ENCODE measurements around the gene DDR2. TPM values are rescaled to one million over a fixed set of nuclear protein-coding genes. Genes with fewer than 3 reads are reported as not detected.
A peak's percentile ranks its signal among the peaks of the same experiment; 100 is the strongest.

Gene DDR2
- total and polyA plus RNA-seq, 4 donors, result 2.3 to 55.7 (median 17.6) TPM

DNA sequence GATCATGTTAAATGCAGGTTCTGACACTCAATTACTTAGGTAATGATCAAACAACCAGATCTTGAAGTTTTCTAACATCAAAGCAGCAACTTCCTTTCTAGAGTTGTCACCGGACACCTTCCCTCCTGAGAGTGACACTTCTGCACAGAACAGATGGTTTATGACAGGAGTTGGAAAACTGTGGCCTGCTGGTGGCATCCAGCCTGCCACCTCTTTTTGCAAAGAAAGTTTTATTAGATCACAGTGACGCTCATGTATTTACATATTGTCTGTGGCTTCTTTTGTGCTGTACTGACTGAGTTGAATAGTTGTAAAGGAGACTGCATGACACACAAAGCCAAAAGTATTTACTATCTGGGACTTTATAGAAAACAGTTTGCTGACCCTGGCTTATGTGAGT is 28.3 kb downstream of the DDR2 start:
- H3K9me3 ChIP-seq (ENCODE audit: control insufficient read depth in 4 of 4, insufficient read depth in 3 of 4, low read length in 3 of 4), result no peaks in the 10 kb centered on the region
- peak; percentile 35 to 61 (median 58) for DNase-seq
- no peak overlapping the region for H3K27ac ChIP-seq (ENCODE audit: low read depth in 1 of 2, low read length in 1 of 2)
- TF ChIP-seq, protein P1, sequence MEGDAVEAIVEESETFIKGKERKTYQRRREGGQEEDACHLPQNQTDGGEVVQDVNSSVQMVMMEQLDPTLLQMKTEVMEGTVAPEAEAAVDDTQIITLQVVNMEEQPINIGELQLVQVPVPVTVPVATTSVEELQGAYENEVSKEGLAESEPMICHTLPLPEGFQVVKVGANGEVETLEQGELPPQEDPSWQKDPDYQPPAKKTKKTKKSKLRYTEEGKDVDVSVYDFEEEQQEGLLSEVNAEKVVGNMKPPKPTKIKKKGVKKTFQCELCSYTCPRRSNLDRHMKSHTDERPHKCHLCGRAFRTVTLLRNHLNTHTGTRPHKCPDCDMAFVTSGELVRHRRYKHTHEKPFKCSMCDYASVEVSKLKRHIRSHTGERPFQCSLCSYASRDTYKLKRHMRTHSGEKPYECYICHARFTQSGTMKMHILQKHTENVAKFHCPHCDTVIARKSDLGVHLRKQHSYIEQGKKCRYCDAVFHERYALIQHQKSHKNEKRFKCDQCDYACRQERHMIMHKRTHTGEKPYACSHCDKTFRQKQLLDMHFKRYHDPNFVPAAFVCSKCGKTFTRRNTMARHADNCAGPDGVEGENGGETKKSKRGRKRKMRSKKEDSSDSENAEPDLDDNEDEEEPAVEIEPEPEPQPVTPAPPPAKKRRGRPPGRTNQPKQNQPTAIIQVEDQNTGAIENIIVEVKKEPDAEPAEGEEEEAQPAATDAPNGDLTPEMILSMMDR (IDR thresholded peaks at IDR 0.05; ENCODE audit: control extremely low read depth, extremely low read depth), result no peak
- no peak overlapping the region for H3K4me3 ChIP-seq
- 56 to 82% methylated on average over 2 of the region's 2 CpGs for WGBS, 2 donors
- ATAC-seq (ENCODE audit: insufficient read depth, low FRiP score), result no peak
- no peak overlapping the region for H3K9ac ChIP-seq (ENCODE audit: insufficient read depth in 1 of 2, low read length in 2 of 2)
- no peaks in the 10 kb centered on the region for H3K36me3 ChIP-seq (ENCODE audit: control insufficient read depth in 4 of 4, insufficient read depth in 4 of 4, low read length in 4 of 4)
- no peaks in the 10 kb centered on the region for H3K27me3 ChIP-seq (ENCODE audit: control insufficient read depth in 3 of 3, insufficient read depth in 3 of 3, low read length in 2 of 3)
- H3K4me1 ChIP-seq (ENCODE audit: control insufficient read depth in 5 of 5, insufficient read depth in 5 of 5, low read length in 5 of 5), result peaks cover 0 to 4% (median 0%) of the 10 kb centered on the region in 5 donors

DNA sequence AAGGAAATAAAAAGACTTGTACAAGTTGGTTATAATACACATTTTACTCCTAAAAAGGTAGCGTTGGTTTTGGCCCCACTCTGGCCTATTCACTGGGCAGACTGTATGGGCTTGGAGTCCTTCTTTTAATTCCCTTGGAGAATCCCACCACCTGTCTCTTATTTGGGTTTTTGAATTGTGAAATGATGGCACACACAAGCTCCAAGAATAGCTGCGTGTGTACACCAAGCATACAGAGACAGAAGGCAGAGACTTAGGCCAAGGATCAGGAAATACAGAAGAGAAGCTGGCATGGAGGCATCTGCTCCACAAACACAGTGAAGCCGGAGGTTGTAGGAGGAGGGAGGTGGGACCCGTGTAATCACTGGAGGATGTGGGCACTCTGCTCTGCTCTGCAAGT is 29.1 kb downstream of the DDR2 start:
- 90 to 93% methylated on average over 4 of the region's 4 CpGs for WGBS, 2 donors
- DNase-seq (no peak), ATAC-seq (ENCODE audit: insufficient read depth, low FRiP score) (no peak)
- peaks cover 0 to 8% (median 6%) of the 10 kb centered on the region in 5 donors for H3K4me1 ChIP-seq (ENCODE audit: control insufficient read depth in 5 of 5, insufficient read depth in 5 of 5, low read length in 5 of 5)
- no peak overlapping the region for H3K4me3 ChIP-seq
- H3K9me3 ChIP-seq (ENCODE audit: control insufficient read depth in 4 of 4, insufficient read depth in 3 of 4, low read length in 3 of 4), result no peaks in the 10 kb centered on the region
- no peak overlapping the region for H3K9ac ChIP-seq (ENCODE audit: insufficient read depth in 1 of 2, low read length in 2 of 2)
- TF ChIP-seq, protein P1 (IDR thresholded peaks at IDR 0.05; ENCODE audit: control extremely low read depth, extremely low read depth), result no peak
- H3K27ac ChIP-seq (ENCODE audit: low read depth in 1 of 2, low read length in 1 of 2), result no peak overlapping the region
- no peaks in the 10 kb centered on the region for H3K27me3 ChIP-seq (ENCODE audit: control insufficient read depth in 3 of 3, insufficient read depth in 3 of 3, low read length in 2 of 3)
- H3K36me3 ChIP-seq (ENCODE audit: control insufficient read depth in 4 of 4, insufficient read depth in 4 of 4, low read length in 4 of 4), result no peaks in the 10 kb centered on the region

DNA sequence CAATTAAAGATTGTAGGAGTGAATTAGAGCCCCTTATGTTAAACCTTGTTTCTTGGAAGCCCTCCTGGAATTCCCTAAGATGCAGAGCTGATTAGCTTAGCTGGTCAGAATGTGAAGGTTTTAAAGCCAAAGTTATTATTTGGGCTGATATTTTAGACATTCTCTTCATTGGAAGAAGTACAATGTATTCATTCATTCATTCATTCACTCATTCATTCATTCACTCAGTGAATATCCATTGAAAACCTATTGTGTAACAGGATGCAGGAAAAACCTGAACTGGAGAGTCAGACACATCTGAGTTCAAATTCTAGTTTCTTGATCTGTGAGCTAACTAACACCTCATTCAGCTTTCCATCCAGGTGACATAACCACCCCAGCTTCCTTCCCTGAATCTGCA is 29.7 kb downstream of the DDR2 start:
- TF ChIP-seq, protein P1 (IDR thresholded peaks at IDR 0.05; ENCODE audit: control extremely low read depth, extremely low read depth), result no peak
- no peak overlapping the region for H3K4me3 ChIP-seq
- no peaks in the 10 kb centered on the region for H3K27me3 ChIP-seq (ENCODE audit: control insufficient read depth in 3 of 3, insufficient read depth in 3 of 3, low read length in 2 of 3)
- DNase-seq (no peak), ATAC-seq (ENCODE audit: insufficient read depth, low FRiP score) (no peak)
- no peak overlapping the region for H3K9ac ChIP-seq (ENCODE audit: insufficient read depth in 1 of 2, low read length in 2 of 2)
- no peak overlapping the region for H3K27ac ChIP-seq (ENCODE audit: low read depth in 1 of 2, low read length in 1 of 2)
- H3K36me3 ChIP-seq (ENCODE audit: control insufficient read depth in 4 of 4, insufficient read depth in 4 of 4, low read length in 4 of 4), result no peaks in the 10 kb centered on the region
- H3K9me3 ChIP-seq (ENCODE audit: control insufficient read depth in 4 of 4, insufficient read depth in 3 of 4, low read length in 3 of 4), result no peaks in the 10 kb centered on the region
- H3K4me1 ChIP-seq (ENCODE audit: control insufficient read depth in 5 of 5, insufficient read depth in 5 of 5, low read length in 5 of 5), result peaks cover 0 to 11% (median 7%) of the 10 kb centered on the region in 5 donors

DNA sequence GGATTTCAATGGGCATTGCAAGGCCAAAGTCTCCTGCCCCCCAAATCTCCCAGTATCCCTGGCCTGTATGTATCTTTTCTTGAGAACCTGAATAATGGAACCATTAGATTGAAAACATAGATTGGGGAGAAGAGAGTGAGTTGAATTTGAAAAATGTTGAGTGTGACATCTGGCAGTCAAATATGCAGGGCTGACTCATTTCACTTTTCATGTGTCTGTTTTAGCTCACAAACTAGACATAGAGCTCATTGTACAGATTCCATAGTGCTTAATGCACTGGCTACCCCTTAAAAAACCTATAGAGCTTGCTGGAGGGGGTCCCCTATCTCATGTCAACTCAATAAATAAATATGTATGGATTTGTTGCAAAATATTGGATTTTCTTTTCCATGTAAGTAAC is 30.8 kb downstream of the DDR2 start:
- ATAC-seq (ENCODE audit: insufficient read depth, low FRiP score) (no peak), DNase-seq (no peak)
- H3K9me3 ChIP-seq (ENCODE audit: control insufficient read depth in 4 of 4, insufficient read depth in 3 of 4, low read length in 3 of 4), result no peaks in the 10 kb centered on the region
- no peak overlapping the region for H3K9ac ChIP-seq (ENCODE audit: insufficient read depth in 1 of 2, low read length in 2 of 2)
- no peaks in the 10 kb centered on the region for H3K27me3 ChIP-seq (ENCODE audit: control insufficient read depth in 3 of 3, insufficient read depth in 3 of 3, low read length in 2 of 3)
- TF ChIP-seq, protein P1 (IDR thresholded peaks at IDR 0.05; ENCODE audit: control extremely low read depth, extremely low read depth), result no peak
- H3K36me3 ChIP-seq (ENCODE audit: control insufficient read depth in 4 of 4, insufficient read depth in 4 of 4, low read length in 4 of 4), result no peaks in the 10 kb centered on the region
- H3K4me1 ChIP-seq (ENCODE audit: control insufficient read depth in 5 of 5, insufficient read depth in 5 of 5, low read length in 5 of 5), result peaks cover 0 to 18% (median 7%) of the 10 kb centered on the region in 5 donors
- no peak overlapping the region for H3K4me3 ChIP-seq
- H3K27ac ChIP-seq (ENCODE audit: low read depth in 1 of 2, low read length in 1 of 2), result no peak overlapping the region
